Superior temporal gyrus (tissue), 1 donor: Measurements from ENCODE around the gene LRRC9.
"Not testable (repeated sequence)": the region's sequence is repeated elsewhere in the genome, so short reads cannot be mapped to it uniquely, and the experiment has no call there.

Source experiments
- DNase-seq: peaks from one replicate; pipeline ENCODE4 v3.0.0-alpha.2; 2016; ENCODE audit errors: extremely low spot score

The LRRC9 gene

DNA sequence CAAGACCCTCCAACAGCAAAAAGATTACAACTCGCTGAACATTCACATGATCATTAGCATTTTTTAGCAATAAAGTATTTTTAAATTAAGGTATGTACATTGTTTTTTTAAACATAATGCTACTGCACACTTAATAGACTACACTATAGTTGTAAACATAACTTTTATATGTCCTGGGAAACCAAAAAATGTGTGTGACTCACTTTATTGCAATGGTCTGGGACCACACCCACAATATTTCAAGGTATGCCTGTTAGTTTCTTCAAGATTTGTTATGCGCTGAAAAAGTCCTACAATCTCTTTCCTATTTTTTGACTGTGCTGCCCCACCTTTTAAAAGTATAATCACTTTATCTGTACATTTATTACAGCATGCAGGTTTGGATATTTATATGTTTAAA is 141.4 kb downstream of the LRRC9 start:
- no peak for DNase-seq

DNA sequence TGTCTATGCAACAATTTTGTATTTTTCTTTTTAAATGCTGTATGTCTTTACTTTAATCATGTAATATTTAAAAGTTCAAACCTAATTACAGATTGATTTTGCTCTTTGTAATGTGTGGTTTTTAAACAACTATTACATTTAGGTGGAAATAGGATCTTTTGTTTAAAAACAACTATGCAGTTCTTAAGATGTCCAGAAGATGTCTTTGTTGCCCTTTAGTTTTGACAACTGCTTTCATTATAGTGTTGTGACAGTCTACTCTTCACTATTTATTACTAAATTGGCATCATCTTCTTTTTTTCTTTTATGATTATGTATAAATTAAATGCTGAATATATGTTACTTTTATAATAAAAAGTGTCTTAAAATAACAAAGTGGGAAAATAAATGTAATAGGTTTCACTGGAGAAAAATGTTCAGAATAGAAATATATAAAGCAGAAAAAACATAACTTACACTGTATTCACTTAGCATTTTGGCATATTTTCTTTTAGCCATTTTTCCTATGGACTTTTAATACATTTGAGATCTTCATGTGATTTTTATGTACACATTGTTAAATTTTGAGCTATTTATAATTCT is 144.6 kb downstream of the LRRC9 start:
- DNase-seq = peak; percentile 76

DNA sequence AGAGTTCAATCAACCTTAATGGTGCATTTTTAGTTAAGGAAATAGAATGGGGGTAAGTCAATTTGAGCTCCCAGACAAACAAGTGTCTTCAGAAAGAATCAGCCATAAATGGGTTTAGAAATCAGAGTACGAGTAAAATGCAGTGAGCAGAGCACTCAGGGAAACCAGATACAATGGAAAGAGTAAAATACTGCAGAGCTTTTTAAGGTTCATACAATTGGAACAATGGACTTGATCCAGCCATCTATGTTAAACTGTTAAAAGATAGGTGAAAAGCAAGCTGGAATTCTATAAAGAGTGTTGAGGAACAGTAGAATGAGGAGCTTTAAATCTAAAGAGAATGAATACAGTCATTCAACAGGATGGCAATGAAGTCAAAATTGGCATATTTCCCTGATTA is 147.9 kb downstream of the LRRC9 start:
- no peak for DNase-seq

DNA sequence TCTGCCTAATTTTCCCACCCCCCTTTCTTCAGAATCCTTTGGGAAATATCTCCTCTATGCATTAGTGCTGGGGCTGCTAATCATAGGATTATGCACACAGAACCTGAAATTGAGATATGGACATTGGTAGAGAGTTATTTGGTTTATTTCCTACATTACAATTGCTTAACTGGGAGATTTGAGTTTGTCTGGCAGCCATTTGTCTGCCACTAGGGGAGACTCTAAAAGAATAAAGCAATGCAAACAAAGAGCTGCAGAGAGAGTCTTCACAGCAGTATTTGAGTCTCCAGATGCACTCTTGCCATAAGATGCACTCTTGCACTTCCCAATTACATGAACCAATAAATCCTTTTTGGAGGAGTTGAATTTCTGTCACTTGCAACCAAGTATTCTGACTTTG is 159.8 kb downstream of the LRRC9 start:
- DNase-seq = no peak

DNA sequence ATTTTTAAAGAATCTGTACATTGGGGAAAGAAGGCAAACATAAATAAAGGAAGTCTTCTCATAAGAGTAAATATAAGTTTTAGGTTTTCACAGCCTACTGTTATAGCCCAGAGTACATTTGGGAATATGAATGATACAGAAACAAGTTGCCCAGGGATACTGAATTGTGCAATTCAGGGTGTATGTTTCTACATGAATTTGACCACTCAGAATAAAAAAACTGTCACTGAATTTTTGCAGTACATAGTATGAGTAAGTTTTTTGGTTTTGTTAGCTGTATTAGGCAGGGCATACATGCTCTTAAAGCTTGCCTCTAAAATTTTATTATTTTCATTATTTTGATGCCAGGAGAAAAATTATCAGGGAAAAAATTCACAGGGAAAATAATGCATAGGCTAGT is 165.1 kb downstream of the LRRC9 start:
- no peak for DNase-seq

DNA sequence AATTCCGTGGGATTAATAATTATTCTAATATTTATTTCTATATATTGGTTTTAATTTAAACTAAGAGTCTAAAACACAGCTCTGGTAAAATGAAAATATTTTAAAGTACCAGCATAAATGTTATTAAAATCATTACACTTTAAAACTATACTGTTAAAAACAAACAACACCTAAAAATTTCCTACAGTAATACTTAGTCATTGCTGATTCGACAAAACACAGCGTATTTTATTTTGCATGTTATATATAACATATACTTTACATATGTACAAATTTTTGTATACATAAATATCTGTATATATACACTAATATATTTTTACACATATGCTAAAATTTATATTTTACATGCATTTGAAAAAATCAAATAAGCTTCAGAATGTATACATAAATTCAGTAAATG is 165.7 kb downstream of the LRRC9 start:
- DNase-seq = no peak

DNA sequence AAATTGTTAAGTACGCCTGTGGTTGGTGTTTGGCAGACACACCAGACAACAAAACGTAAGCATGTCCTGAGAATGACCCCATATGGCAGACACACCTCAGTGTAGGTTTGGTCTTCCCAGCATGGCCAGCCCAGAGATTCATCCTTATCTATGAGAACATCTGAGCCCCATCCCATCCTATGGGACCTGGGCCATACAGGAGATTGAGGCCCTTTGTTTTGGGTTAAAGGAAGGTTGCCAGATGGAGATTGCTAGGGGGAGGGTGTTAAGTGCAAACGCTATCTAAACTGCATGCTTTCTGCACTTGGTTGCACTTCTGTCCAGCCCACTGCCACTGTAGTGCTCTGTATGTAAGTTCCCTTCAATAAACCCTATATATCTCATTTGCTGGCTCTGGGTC is 167.7 kb downstream of the LRRC9 start:
- no peak for DNase-seq

DNA sequence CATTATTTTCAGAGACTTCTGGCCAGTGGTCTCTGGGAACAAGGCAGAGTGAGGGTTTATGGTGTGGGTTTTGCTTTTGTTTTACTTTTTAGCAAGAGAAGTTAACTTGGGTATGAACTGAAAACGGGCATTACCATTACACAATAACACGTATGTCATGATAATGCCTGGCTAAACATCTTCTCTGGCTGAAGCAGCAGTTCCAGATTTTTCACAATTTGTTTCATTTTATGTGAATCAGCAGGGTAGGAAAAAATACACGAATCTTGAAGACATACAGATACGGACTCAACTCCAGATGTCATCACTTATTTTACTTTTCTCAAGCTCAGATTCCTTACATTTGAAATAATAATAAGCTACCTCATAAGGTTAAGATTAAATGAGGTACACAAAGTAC is 169.3 kb downstream of the LRRC9 start:
- DNase-seq = no peak

DNA sequence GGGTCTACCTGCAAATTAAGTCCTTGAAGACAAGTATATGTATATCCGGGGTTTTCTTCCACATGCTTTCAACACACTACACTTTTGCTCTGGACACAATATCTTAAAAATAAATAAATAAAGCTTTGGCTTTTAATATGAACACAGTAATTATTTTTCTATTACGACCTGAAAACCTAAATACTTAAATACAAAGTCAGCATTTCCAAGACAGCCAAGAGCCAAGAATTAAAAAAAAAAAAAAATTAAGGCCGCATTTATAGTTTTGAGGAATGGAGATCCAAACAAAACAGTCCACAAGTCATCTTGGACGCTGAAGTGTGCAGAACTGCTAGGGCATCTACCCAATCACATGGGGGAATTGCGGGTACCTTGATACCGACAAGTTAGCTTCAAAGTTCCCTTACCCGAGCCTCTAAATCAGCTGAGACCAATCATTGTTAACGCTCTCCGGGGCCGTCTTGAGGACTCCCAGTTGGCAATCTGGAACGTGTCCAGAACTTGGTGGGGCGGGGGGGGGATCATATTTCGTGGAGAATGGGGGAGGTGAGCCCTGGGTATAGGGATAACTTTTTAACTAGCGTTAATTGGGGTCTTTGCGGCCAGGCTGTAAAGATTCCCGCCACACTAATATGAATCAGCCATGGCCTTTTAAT is 171.0 kb downstream of the LRRC9 start:
- peak; percentile 57 for DNase-seq

DNA sequence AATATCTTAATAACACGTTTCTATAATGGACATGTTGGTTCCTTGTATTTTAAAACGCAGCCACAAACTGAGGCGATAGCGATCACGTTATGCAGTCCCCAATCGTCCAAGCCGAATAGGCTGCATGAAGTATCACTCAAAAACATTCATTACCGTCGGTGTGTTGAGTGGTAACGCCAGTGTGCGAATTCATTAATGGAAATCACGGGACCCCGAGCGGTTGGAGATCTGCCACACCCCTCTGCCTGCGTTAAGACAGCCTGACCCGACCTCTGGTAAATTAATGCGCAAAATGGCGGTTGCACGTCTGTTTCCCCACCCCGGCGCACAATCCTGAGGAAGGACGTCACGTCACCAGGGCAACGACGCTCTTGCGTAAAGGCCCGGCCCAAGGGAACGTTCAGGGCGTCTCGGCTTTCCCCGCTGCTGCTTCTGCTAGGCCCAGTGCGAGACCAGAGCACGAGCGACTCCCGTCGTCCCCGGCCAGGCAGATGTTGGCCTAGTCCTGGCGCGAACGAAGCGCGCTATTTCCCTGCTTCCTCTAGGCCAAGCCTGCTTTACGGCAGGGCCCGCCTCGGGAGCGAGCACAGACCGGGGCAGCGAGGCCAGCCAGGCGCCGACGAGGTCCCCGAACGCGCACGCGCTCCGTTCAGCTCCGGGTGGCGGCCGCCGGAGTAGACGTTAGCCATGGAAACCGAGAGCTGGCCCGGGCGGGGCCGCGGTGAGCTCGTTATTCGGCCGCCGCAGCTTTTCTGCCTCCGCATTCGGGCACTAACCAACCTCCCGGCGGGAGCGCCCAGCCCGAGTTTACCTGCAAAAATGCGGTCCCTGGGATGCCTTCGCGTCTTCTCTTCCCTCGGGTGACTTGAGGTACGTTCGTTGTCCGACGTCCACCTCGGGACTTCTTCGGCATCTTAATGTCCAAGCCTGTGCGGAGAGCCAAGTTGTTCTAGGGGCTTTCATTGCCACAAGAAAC is 171.9 kb downstream of the LRRC9 start, which contains the start of gene PCNX4:
Gene PCNX4 (plus strand): TSS at position 374 of the 976 bp plus-strand sequence. CDS start 15,716 bp downstream, outside the sequence.
- DNase-seq = peak; percentile 99

DNA sequence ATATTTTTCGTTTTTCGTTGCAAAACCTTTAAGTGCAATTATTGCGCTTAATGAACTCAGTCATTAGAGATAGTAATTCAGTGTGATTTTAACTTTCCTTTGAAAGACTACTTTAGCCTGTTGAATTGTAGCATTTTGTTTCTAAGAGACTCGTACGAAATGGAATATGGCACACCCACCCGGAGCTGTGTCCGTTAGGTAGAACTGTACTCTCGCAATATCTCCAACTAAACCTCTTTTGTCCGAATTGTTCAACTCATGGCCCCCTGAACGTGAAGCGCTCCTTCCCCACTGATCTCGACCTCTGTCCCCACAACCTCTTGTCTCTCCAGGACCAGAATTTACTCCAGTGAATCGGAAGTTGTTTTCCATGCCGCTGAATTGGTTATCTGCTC is 172.6 kb downstream of the LRRC9 start:
- DNase-seq = peak; percentile 72

DNA sequence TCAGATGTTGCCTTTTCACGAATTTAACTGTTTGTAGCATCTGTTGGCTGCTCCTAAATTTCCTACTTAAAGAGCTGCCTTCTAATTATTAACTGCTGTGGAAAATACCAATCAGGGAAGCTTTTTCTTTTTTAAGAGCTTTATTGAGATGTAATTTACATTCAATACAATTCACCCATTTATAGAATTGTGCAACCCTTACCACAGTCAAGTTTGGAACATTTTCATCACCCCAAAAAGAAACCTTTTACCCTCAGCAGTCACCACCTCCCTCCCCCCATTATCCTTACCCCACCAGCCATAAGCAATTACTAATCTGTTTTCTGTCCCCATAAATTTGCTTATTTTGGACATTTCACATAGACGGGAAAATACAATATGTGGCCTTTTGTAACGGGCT is 173.1 kb downstream of the LRRC9 start:
- no peak for DNase-seq

DNA sequence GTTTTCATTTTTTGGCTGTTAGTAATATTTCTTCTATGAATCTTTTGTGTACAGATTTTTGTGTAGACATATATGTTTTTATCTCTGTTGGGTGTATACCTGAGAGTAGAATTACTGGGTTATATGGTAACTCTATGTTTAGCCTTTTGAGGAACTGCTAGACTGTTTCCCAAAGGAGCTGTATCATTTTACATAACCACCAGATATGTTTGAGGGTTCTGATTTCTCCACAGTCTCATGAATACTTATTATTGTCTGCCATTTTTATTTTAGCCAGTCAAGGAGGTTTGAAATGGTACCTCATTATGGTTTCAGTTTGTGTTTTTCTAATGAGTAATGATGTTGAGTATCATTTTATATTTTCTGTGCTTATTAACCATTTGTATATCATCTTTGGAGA is 173.7 kb downstream of the LRRC9 start:
- DNase-seq = peak; percentile 33

DNA sequence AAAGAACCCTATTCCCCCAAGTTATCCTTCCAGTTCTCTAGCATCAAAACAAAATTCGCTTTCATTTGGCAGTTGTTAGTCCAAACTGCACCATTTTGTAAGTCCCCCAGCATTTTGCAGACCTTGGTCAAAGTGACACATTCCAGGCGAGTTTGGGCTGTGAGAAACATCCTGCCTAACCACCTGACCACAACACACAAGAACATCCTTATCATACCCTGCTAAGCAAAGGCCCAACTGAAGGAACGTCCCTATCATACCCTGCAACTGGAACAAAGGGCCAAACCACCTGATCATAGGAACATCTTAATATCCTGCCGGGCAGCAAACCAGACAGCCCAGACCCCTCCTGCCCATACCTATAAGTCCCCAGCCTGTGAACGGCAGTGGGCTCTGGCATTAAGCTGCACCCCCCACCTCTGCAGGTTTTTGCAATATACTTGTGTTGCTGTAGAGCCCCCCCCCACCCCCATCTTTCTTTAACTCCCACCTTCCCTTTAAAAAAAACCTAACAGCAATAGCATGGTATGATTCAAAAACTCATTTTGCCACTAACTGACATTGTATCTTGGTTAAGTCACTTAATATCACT is 174.5 kb downstream of the LRRC9 start:
- no peak for DNase-seq

DNA sequence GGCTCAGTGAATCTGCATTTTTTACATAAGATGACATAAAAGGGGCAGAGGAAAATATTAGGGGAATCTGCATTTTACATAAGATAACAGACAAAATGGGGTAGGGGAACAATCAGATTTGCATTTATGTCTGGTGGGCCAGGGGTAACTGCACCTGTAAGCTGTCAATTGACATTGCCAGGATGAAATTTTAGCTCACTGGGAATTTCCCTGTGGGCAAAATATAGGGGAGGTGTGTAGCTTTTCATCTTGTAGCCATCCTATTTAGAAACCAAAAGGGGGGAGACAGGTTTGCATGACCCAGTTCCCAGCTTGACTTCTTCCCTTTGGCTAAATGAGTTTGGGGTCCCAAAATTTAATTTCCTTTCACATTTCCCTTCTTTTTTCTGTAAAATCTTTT is 175.3 kb downstream of the LRRC9 start:
- no peak for DNase-seq

DNA sequence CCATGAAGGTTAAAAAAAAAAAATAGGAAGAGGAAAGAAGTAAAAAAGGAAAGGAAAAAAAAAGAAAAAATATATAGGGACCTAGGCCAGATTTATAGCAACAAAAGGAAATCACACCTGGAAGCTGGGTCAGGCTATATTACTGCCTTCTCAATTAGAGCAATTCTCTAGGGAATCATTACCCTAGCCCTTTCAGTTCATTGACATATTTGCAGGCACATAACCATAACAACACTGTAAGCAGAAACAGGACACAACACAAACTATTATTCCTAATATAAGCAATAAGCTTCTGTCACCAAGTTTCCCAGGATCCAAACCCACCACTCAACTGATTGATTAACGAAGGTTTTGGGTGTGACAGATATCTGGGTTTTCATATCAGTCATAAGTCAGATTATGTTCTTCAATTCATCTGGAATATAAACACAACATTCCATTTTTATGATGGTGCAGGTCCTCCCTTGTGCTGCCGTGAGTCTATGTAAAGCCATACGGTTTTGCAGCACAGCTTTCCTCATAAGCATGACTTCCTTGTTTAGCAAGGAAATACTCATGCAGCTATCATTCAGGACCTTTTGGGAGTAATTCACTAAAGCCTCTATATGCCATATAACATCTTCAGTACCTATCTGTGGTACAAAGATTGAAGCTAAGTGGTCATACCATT is 176.0 kb downstream of the LRRC9 start:
- DNase-seq = no peak

DNA sequence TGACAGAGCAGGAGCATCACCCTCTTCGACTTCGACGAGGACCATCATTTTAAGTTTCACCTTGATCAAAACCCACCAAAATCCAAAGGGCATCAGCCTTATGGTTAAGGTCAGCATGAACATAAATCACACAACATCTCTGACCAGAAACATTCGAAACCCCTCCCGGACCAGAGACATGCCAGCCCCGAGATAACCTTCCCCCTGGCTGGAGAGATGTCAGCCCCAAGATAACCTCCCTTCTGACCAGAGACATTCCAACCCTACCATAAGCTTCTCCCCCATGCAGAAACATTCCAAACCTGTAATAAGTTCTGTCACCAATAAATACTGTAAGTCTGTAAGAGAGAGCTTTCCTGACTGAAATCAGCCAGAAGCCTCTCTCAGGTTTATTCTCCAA is 178.0 kb downstream of the LRRC9 start:
- no peak for DNase-seq

DNA sequence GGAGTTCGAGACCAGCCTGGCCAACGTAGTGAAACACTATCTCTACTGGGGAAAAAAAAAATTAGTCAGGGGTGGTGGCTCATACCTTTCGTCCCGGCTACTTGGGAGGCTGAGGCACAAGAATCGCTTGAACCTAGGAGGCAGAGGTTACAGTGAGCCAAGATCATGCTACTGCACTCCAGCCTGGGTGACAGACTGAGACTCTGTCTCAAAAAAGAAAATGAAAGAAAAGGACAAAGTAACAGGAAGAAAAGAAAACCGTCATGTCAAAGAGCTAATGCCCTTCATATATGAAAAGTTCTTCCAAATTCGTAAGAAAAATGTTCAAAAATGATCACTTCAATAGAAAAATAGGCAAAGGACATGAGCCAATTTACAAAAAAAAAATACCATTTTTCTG is 179.9 kb downstream of the LRRC9 start:
- DNase-seq = not testable (repeated sequence)

DNA sequence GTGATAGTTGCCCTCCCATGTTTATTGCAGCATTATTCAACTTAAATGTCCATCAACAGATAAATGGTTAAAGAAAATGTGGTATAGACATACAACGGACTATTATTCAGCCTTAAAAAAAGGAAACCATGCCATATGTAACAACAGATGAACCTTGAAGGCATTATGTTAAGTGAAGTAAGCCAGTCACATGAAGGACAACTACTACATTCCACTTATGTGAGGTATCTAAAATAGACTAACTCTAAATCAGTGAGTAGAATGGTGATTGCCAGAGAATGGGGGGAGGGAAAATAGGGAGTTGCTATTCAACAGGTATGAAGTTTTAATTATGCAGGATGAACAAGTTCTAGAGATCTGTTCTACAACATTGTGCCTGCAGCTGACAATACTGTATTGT is 181.8 kb downstream of the LRRC9 start:
- DNase-seq = no peak

DNA sequence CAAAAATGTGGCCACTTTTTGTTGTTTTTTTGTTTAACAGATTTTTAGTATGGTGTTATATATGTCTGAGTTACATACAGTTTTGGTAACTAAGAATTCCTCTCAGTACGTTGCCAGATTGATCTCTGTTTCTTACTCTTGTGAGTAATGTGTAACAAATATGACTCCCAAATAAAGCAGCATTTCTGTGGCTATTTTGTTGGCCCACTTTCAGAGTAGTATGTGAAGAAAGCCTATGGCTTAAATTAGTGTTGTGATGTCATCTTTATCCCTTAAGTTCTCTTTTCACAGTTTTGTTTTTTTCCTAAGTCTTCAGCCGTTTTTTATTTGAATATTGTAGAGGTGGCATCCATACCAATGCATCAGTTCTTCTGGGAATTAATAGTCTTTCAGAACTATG is 182.4 kb downstream of the LRRC9 start:
- peak; percentile 43 for DNase-seq

DNA sequence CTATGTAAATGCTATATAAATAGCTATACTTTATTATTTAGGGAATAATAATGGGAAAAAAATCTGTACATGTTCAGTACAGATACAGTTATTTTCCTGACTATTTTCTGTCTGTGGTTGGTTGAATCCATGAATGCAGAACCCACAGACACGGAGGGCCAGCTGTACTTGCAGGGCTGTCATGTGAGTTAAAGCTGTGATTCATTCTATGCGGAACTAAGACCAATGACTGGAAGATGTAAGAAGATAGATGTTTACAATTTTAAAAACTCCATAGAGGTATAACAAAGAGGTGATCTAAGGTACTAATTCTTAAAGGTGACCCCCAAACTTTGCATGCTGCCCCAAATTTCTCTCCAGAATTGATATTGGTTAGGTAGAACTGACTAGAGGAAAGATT is 186.4 kb downstream of the LRRC9 start:
- DNase-seq = peak; percentile 75

DNA sequence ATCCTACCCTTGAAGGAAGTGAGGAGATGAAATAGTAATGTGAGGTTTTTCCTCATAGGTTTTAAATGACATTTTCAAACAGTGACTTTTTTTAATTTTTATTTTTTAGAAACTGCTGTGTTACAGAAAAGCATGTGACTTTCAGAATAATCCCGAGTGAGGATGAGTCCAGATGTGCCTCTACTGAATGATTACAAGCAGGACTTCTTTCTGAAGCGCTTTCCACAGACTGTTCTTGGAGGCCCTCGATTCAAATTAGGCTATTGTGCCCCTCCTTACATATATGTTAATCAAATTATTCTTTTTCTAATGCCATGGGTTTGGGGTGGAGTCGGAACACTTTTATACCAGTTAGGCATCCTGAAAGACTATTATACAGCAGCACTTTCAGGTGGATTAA is 187.5 kb downstream of the LRRC9 start:
- DNase-seq = peak; percentile 39
